Head of caudate nucleus (tissue), 42 donors: ENCODE data around the gene RAB9B.
A peak's percentile ranks its signal among the peaks of the same experiment; 100 is the strongest.
"Not testable (repeated sequence)": the region's sequence is repeated elsewhere in the genome, so short reads cannot be mapped to it uniquely, and the experiment has no call there.

ENCODE experiments used
- DNase-seq, 42 donors: peaks; one replicate each; pipeline versions ENCODE4 v3.0.0 to v3.0.0-alpha.2; 2020 to 2021; ENCODE audit warnings: mixed read lengths in 7 of 42
- intact Hi-C: fragments of 100-400 bp; cut with DNase I; formaldehyde crosslinking; loops from one replicate; pipeline ENCODE4 v1.15.0; 2022

RAB9B gene

GRCh38 chrX:103831803-103832544 is at the start of gene RAB9B:
Gene RAB9B, minus strand, starts transcription at chrX:103832257. Its CDS starts 6,473 bp downstream, at chrX:103825784.
- intact Hi-C loops = loop anchor here (5.0 to 10.0 kb wide), 2 partner anchors 145 to 303 kb away; partner anchors contain the start of gene MORF4L2
- DNase-seq = peak; percentile 30 to 91 (median 80)

GRCh38 chrX:103879339-103879738 is 47.3 kb upstream of the RAB9B start:
- no peak for DNase-seq

GRCh38 chrX:103878466-103879122 is 46.5 kb upstream of the RAB9B start:
- DNase-seq = no peak

More at GRCh38 chrX:103879339-103879738, 47.3 kb upstream of the RAB9B start:
- intact Hi-C loops = no loop called here

GRCh38 chrX:103877571-103877970 is 45.5 kb upstream of the RAB9B start:
- no peak for DNase-seq
- intact Hi-C loops = no loop called here

More at GRCh38 chrX:103878466-103879122, 46.5 kb upstream of the RAB9B start:
- intact Hi-C loops = no loop called here

GRCh38 chrX:103864886-103865534 is 33.0 kb upstream of the RAB9B start:
- DNase-seq = no peak
- intact Hi-C loops = no loop called here

- intact Hi-C loops = no loop called here
- no peak for DNase-seq
Observed at GRCh38 chrX:103864149-103864548, 32.1 kb upstream of the RAB9B start.

- intact Hi-C loops = no loop called here
- DNase-seq = no peak
Observed at GRCh38 chrX:103861200-103861599, 29.1 kb upstream of the RAB9B start.

- DNase-seq = no peak
- intact Hi-C loops = no loop called here
Observed at GRCh38 chrX:103849558-103849957, 17.5 kb upstream of the RAB9B start.

- intact Hi-C loops = no loop called here
- DNase-seq = no peak
Observed at GRCh38 chrX:103847174-103847870, 15.3 kb upstream of the RAB9B start.

GRCh38 chrX:103846386-103846785 is 14.3 kb upstream of the RAB9B start:
- intact Hi-C loops = no loop called here
- DNase-seq = no peak

GRCh38 chrX:103845165-103845653 is 13.2 kb upstream of the RAB9B start:
- peak in 41 of 42 donors; percentile 8 to 80 (median 66) for DNase-seq
- intact Hi-C loops = no loop called here

GRCh38 chrX:103839404-103839803 is 7.3 kb upstream of the RAB9B start:
- intact Hi-C loops = loop anchor here (10.0 kb wide), 1 partner anchor 295 kb away; no protein-coding TSS in a partner anchor
- DNase-seq = no peak

GRCh38 chrX:103831342-103831802 is 685 bp downstream of the RAB9B start:
- peak in 3 of 42 donors; percentile 24 to 81 (median 75) for DNase-seq
- intact Hi-C loops = loop anchor here (5.0 to 10.0 kb wide), 2 partner anchors 144 to 303 kb away; partner anchors contain the start of gene MORF4L2

- intact Hi-C loops = loop anchor here (5.0 to 10.0 kb wide), 2 partner anchors 144 to 304 kb away; partner anchors contain the start of gene MORF4L2
Observed at GRCh38 chrX:103830848-103831247, 1.2 kb downstream of the RAB9B start.

GRCh38 chrX:103828529-103828928 is 3.5 kb downstream of the RAB9B start:
- intact Hi-C loops = no loop called here
- DNase-seq = no peak

More at GRCh38 chrX:103830848-103831247, 1.2 kb downstream of the RAB9B start:
- peak in 9 of 42 donors; percentile 7 to 37 (median 19) for DNase-seq

- intact Hi-C loops = no loop called here
- no peak for DNase-seq
Observed at GRCh38 chrX:103825881-103826280, 6.2 kb downstream of the RAB9B start.

- intact Hi-C loops = no loop called here
- DNase-seq = no peak
Observed at GRCh38 chrX:103823591-103823990, 8.5 kb downstream of the RAB9B start.

- DNase-seq, intact Hi-C loops: not testable (repeated sequence)
Observed at GRCh38 chrX:103820802-103821201, 11.3 kb downstream of the RAB9B start.
